ENCODE measurements around the gene TRNT1.

DNA sequence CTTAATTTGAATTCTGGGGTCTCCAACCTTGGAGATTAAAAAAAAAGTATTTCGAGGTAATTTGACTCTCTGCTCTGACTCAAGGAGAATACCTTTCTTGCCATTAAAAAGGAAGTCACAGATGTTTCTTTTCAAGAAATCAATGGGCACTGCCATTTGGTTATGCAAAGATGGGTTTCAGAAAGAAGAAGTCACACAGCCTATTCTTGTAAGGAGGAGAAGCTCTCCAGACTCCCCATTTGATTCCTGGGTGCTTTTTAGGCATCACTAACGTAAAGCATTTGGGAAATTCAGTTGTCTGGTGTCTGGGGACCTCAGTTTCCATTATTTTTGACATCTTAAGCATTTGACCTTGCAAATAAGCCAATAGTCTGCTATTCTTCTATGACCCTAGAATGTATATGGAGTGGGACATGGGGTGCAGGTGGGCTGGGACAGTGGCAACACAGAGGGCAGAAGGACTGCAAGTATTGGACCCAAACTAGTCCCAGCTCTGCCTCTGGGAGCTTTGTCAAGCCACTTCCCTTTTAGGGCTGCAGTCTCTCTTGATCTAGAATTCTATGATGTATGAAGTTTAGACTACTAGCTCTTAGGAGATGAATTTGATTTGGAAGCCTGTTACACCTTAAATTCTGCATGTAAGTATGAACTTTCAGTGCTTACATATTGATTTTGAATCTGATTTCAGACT is 44.4 kb upstream of the TRNT1 start:
- TF ChIP-seq, protein P1, sequence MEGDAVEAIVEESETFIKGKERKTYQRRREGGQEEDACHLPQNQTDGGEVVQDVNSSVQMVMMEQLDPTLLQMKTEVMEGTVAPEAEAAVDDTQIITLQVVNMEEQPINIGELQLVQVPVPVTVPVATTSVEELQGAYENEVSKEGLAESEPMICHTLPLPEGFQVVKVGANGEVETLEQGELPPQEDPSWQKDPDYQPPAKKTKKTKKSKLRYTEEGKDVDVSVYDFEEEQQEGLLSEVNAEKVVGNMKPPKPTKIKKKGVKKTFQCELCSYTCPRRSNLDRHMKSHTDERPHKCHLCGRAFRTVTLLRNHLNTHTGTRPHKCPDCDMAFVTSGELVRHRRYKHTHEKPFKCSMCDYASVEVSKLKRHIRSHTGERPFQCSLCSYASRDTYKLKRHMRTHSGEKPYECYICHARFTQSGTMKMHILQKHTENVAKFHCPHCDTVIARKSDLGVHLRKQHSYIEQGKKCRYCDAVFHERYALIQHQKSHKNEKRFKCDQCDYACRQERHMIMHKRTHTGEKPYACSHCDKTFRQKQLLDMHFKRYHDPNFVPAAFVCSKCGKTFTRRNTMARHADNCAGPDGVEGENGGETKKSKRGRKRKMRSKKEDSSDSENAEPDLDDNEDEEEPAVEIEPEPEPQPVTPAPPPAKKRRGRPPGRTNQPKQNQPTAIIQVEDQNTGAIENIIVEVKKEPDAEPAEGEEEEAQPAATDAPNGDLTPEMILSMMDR (IDR thresholded peaks at IDR 0.05; ENCODE audit: low read length) = no peak
- no peak for TF ChIP-seq EZH2 (IDR thresholded peaks at IDR 0.05; ENCODE audit: borderline replicate concordance, low read length)

Measured in OCI-LY1 (cell line).